ENCODE measurements around the gene JPT2.

DNA sequence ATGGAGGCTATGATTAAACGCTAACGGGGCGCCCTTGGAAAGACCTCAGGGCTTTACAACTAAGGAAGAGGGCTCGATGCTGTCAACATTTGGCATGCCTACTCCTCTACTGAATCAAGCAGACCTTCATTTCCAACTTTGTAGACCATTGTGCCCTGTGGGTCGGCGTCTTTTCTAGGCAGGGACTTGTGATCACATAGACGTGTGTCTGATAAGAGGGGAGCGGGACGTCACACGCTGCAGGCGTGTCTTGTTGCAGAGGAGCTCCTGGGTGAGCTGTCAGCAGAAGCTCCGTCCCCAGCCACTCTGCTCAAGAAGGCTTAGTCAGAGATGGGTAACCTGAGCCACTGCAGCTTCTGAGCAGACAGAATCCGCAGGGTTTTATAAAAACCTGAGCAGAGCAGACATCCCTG is 30.7 kb downstream of the JPT2 start:
- TF ChIP-seq, protein P1, sequence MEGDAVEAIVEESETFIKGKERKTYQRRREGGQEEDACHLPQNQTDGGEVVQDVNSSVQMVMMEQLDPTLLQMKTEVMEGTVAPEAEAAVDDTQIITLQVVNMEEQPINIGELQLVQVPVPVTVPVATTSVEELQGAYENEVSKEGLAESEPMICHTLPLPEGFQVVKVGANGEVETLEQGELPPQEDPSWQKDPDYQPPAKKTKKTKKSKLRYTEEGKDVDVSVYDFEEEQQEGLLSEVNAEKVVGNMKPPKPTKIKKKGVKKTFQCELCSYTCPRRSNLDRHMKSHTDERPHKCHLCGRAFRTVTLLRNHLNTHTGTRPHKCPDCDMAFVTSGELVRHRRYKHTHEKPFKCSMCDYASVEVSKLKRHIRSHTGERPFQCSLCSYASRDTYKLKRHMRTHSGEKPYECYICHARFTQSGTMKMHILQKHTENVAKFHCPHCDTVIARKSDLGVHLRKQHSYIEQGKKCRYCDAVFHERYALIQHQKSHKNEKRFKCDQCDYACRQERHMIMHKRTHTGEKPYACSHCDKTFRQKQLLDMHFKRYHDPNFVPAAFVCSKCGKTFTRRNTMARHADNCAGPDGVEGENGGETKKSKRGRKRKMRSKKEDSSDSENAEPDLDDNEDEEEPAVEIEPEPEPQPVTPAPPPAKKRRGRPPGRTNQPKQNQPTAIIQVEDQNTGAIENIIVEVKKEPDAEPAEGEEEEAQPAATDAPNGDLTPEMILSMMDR (IDR thresholded peaks at IDR 0.05) = no peak
- TF ChIP-seq POLR2A (IDR thresholded peaks at IDR 0.05) = no peak
